Uterus (tissue), 2 donors: Measurements from ENCODE around the gene CEP72.
"Not testable (repeated sequence)": the region's sequence is repeated elsewhere in the genome, so short reads cannot be mapped to it uniquely, and the experiment has no call there.

Experiments used
- CTCF ChIP-seq, 4 experiments: fragments of 200-600 bp in 2 of 4; fragments of 450-650 bp in 2 of 4; sonication (generic) in 2 of 4; IDR thresholded peaks; one replicate each; pipeline ENCODE4 v1.5.1; 2016 to 2019; ENCODE audit warnings: antibody characterized with exemption in 4 of 4, mild to moderate bottlenecking in 2 of 4, moderate library complexity in 1 of 4
- POLR2A ChIP-seq, 2 donors: fragments of 450-650 bp; IDR thresholded peaks; one replicate each; pipeline ENCODE4 v1.6.1; 2016; ENCODE audit warnings: antibody characterized with exemption in 2 of 2, mild to moderate bottlenecking in 1 of 2, moderate library complexity in 1 of 2

GRCh38 chr5:679166-679895 lies 67.2 kb downstream of the CEP72 start:
- not testable (repeated sequence) for TF ChIP-seq POLR2A, CTCF (IDR thresholded peaks at IDR 0.05)
